Endothelial cell of umbilical vein (primary cell): ENCODE data around the gene IGSF3. TPM values are rescaled to one million over a fixed set of nuclear protein-coding genes. Genes with fewer than 3 reads are reported as not detected.

ENCODE experiments used
- BruUV-seq: library from RNA; stranded (reverse); fragments of 400-500 nt; replicated peaks from 2 replicates; lab custom pipeline; 2021; lab: Mats Ljungman, UMichigan
- CTCF ChIA-PET: fragments of 300-600, 350-600 bp; sonication (Branson Sonifier 250); formaldehyde crosslinking; loops from one replicate; lab custom pipeline; 2021; ENCODE audit warnings: antibody characterized with exemption, inconsistent platforms; lab: Charles Lee
- POLR2A ChIA-PET: fragments of 300-600, 350-600 bp; sonication (Branson Sonifier 250); formaldehyde crosslinking; loops from one replicate; lab custom pipeline; 2021; ENCODE audit warnings: antibody characterized with exemption, inconsistent platforms; lab: Charles Lee
- DNase-seq: peaks from one replicate; pipeline ENCODE4 v3.0.0-alpha.2; 2011; ENCODE audit warnings: low read depth, low spot score
- FAIRE-seq: peaks from 2 replicates; lab custom pipeline; 2011; peaks lifted over from hg19 to GRCh38; lab: Jason Lieb, UNC
- H2AFZ ChIP-seq: 2 replicates; pipeline ENCODE4 v1.6.0; 2012; ENCODE audit warnings: low read depth, low read length, control low read depth, inconsistent platforms
- H3K27ac ChIP-seq: 2 replicates; pipeline ENCODE4 v1.5.1; 2011; ENCODE audit warnings: low read depth, mild to moderate bottlenecking, control low read depth, low read length, moderate library complexity; ENCODE audit not compliant: insufficient read depth
- H3K27me3 ChIP-seq, 2 experiments: 2 replicates each; pipeline versions ENCODE4 v1.6.0 to v1.6.1; 2011; ENCODE audit warnings: low read length in 2 of 2, mixed read lengths in 1 of 2; ENCODE audit not compliant: control insufficient read depth in 2 of 2, insufficient read depth in 2 of 2
- H3K36me3 ChIP-seq, 2 experiments: 2 replicates in 1 of 2; 3 replicates in 1 of 2; pipeline ENCODE4 v1.5.1; 2011; ENCODE audit warnings: low read length in 2 of 2, mild to moderate bottlenecking in 1 of 2, moderate library complexity in 1 of 2; ENCODE audit not compliant: control insufficient read depth in 2 of 2, insufficient read depth in 2 of 2; ENCODE audit errors: extremely low read depth in 1 of 2
- H3K4me1 ChIP-seq: 3 replicates; pipeline ENCODE4 v1.5.1; 2011; ENCODE audit warnings: mild to moderate bottlenecking, low read length; ENCODE audit not compliant: control insufficient read depth, insufficient read depth; ENCODE audit errors: extremely low read depth
- H3K4me2 ChIP-seq: 2 replicates; pipeline ENCODE4 v1.6.1; 2011; ENCODE audit warnings: low read length, control low read depth, mixed read lengths; ENCODE audit not compliant: insufficient read depth
- H3K4me3 ChIP-seq, 3 experiments: fragments of 200-600 bp in 1 of 3; sonication (generic), shearing (Covaris generic) in 1 of 3; replicated peaks in 1 of 3; 2 replicates each; pipeline ENCODE4 v1.5.1; 2011 to 2016; ENCODE audit warnings: control low read depth in 3 of 3, low read length in 3 of 3, mild to moderate bottlenecking in 2 of 3, inconsistent platforms in 1 of 3, low read depth in 1 of 3, moderate library complexity in 1 of 3; ENCODE audit not compliant: insufficient read depth in 1 of 3
- H3K79me2 ChIP-seq: 2 replicates; pipeline ENCODE4 v1.6.0; 2012; ENCODE audit warnings: low read length, inconsistent platforms; ENCODE audit not compliant: control insufficient read depth, insufficient read depth
- H3K9ac ChIP-seq: replicated peaks from 2 replicates; pipeline ENCODE3; 2011; ENCODE audit warnings: low read length, control low read depth; ENCODE audit not compliant: insufficient read depth; ENCODE audit errors: extremely low read depth
- H3K9me1 ChIP-seq: replicated peaks from 3 replicates; pipeline ENCODE4 v1.6.0; 2011; ENCODE audit warnings: mild to moderate bottlenecking, low read length; ENCODE audit not compliant: control insufficient read depth, insufficient read depth; ENCODE audit errors: extremely low read depth
- H3K9me3 ChIP-seq: replicated peaks from 2 replicates; pipeline ENCODE4 v1.5.1; 2012; ENCODE audit warnings: low read length, inconsistent platforms; ENCODE audit not compliant: control insufficient read depth, insufficient read depth
- H4K20me1 ChIP-seq: replicated peaks from 2 replicates; pipeline ENCODE3; 2011; ENCODE audit warnings: mild to moderate bottlenecking, low read length; ENCODE audit not compliant: control insufficient read depth, insufficient read depth; ENCODE audit errors: extremely low read depth
- EZH2 ChIP-seq: IDR thresholded peaks from 2 replicates; pipeline ENCODE4 v1.6.1; 2012; ENCODE audit warnings: borderline replicate concordance, low read depth, mild to moderate bottlenecking, moderate library complexity, low read length, inconsistent platforms; ENCODE audit not compliant: severe bottlenecking
- FOS ChIP-seq: IDR thresholded peaks from 2 replicates; pipeline ENCODE4 v1.6.1; 2011; ENCODE audit warnings: mild to moderate bottlenecking, low read length, moderate library complexity, borderline replicate concordance; ENCODE audit not compliant: insufficient read depth
- GATA2 ChIP-seq: IDR thresholded peaks from 2 replicates; pipeline ENCODE4 v1.7.0; 2011; ENCODE audit warnings: low read depth, mild to moderate bottlenecking, moderate library complexity, mixed read lengths, low read length; ENCODE audit not compliant: insufficient read length, insufficient read depth
- POLR2A ChIP-seq: IDR thresholded peaks from 2 replicates; pipeline ENCODE4 v1.6.1; 2012; ENCODE audit warnings: low read depth, mild to moderate bottlenecking, control low read depth, low read length
- POLR2AphosphoS5 ChIP-seq: IDR thresholded peaks from 2 replicates; pipeline ENCODE4 v1.6.1; 2012; ENCODE audit warnings: low read depth, mild to moderate bottlenecking, control low read depth, low read length, moderate library complexity; ENCODE audit not compliant: insufficient read depth
- dilution Hi-C: fragments of 300-500 bp; cut with MboI; formaldehyde crosslinking; loops from one replicate; pipeline ENCODE4 v1.15.0; 2019; ENCODE audit warnings: low sequenced_read_pairs; ENCODE audit not compliant: extremely low pct_ligation_motif_present
- intact Hi-C: fragments of 100-400 bp; cut with micrococcal nuclease; formaldehyde crosslinking; loops from one replicate; pipeline ENCODE4 v1.10.0; 2022
- polyA plus RNA-seq, 4 experiments: library from polyadenylated mRNA; depleted of rRNA in 3 of 4; stranded (reverse) in 3 of 4; unstranded in 1 of 4; fragments of >200 nt; gene quantifications; 2 replicates each; pipeline versions ENCODE4 v1.2.1 to v1.2.3, GENCODE V29; 2011 to 2012; ENCODE audit warnings: missing spikeins in 1 of 4
- total RNA-seq: library from RNA; stranded (reverse); gene quantifications from 2 replicates; pipeline ENCODE4 v1.2.3, GENCODE V29; 2021

IGSF3 gene
- total and polyA plus RNA-seq, 2 donors (not counting 3 experiments of a cell fraction or from before 2014, with no cell fraction given), result 0.63 to 2.2 TPM

- ChIA-PET POLR2A (no interaction called here), CTCF (no interaction called here)
- no TSS peak for BruUV-seq
- peaks cover 0 to 7% of the 10 kb centered on the region in 2 experiments for H3K27me3 ChIP-seq
- intact Hi-C loops (no loop called here), dilution Hi-C loops (no loop called here)
- no peak overlapping the region for H3K27ac ChIP-seq
- H3K79me2 ChIP-seq, result no peaks in the 10 kb centered on the region
- no peak overlapping the region for H2AFZ ChIP-seq
- H4K20me1 ChIP-seq, result no peaks in the 10 kb centered on the region
- FAIRE-seq (no peak), DNase-seq (no peak)
- no peak for TF ChIP-seq FOS
- no peak for TF ChIP-seq EZH2
- no peak for TF ChIP-seq POLR2A
- no peaks in the 10 kb centered on the region for H3K9me1 ChIP-seq
- no peaks in the 10 kb centered on the region for H3K4me1 ChIP-seq
- no peak overlapping the region for H3K4me2 ChIP-seq
- no peaks in the 10 kb centered on the region for H3K36me3 ChIP-seq
- no peak overlapping the region for H3K4me3 ChIP-seq
- no peak overlapping the region for H3K9ac ChIP-seq
- no peaks in the 10 kb centered on the region for H3K9me3 ChIP-seq
Observed at GRCh38 chr1:116677474-116678062, 10.0 kb upstream of the IGSF3 start.

- no peaks in the 10 kb centered on the region for H3K9me1 ChIP-seq
- H4K20me1 ChIP-seq, result no peaks in the 10 kb centered on the region
- no peaks in the 10 kb centered on the region for H3K4me1 ChIP-seq
- peaks cover 0 to 7% of the 10 kb centered on the region in 2 experiments for H3K27me3 ChIP-seq
- H2AFZ ChIP-seq, result no peak overlapping the region
- H3K4me2 ChIP-seq, result no peak overlapping the region
- no peaks in the 10 kb centered on the region for H3K79me2 ChIP-seq
- no peak overlapping the region for H3K4me3 ChIP-seq
- TF ChIP-seq GATA2, result no peak
- no peak for TF ChIP-seq POLR2AphosphoS5
- no peaks in the 10 kb centered on the region for H3K36me3 ChIP-seq
- no peaks in the 10 kb centered on the region for H3K9me3 ChIP-seq
- dilution Hi-C loops (no loop called here), intact Hi-C loops (no loop called here)
- FAIRE-seq (no peak), DNase-seq (no peak)
- BruUV-seq, result no TSS peak
- CTCF ChIA-PET, result interaction anchor here (1.4 kb wide), 1 partner anchor 49 kb away, joined by 4 read pairs; no protein-coding TSS in a partner anchor
- POLR2A ChIA-PET, result no interaction called here
- no peak overlapping the region for H3K27ac ChIP-seq
- H3K9ac ChIP-seq, result no peak overlapping the region
Observed at GRCh38 chr1:116676291-116676690, 8.8 kb upstream of the IGSF3 start.
